ENCODE data around the gene LCMT2. TPM values are rescaled to one million over a fixed set of nuclear protein-coding genes. Genes with fewer than 3 reads are reported as not detected.

Gene LCMT2
- total RNA-seq, 8 experiments from 2014 or later, result 3.9 to 11.4 (median 8.5) TPM

DNA sequence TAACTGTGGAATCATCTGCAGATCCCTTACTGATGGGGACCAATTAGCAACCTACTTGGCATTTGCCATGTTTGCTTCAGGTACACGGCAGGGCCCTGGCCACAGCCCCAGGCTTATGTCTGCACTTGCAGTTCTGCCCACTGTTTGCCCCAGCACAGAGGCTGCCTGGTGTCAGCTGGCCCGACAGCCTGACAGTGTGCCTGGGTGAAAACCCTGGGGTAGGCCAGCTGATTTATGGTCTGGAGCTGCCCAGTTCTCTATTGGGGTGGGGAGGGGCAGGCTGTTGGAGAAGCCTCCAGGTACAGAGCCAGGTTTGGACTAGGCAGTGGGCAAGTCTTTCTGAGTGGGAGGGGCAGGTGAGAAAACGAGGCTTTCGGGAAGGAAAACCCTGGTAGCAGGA lies 52.5 kb downstream of the LCMT2 start:
- no peak overlapping the region for H3K4me3 ChIP-seq
- in situ Hi-C loops (cut with MboI; ENCODE audit: low pct_unique_long_range_greater_than_20kb in 2 of 9, low sequenced_read_pairs in 9 of 9, unreplicated experiment in 9 of 9), result loop anchor here in 3 of 9 experiments (5.0 to 25.0 kb wide), 3 partner anchors 51 to 591 kb away; partner anchors contain the start of gene CCNDBP1 (in 2 of the 3)
- no peaks in the 10 kb centered on the region for H3K4me1 ChIP-seq (replicated peaks in 1 of 2)
- ATAC-seq (replicated peaks in 6 of 8), result no peak
- no peak overlapping the region for H3K27ac ChIP-seq
- WGBS, 10 experiments, result 17 to 83% (median 63%) methylated on average over 1 to 3 of the region's 4 CpGs; no CpG with 5 or more reads in 7 of the 10 experiments

DNA sequence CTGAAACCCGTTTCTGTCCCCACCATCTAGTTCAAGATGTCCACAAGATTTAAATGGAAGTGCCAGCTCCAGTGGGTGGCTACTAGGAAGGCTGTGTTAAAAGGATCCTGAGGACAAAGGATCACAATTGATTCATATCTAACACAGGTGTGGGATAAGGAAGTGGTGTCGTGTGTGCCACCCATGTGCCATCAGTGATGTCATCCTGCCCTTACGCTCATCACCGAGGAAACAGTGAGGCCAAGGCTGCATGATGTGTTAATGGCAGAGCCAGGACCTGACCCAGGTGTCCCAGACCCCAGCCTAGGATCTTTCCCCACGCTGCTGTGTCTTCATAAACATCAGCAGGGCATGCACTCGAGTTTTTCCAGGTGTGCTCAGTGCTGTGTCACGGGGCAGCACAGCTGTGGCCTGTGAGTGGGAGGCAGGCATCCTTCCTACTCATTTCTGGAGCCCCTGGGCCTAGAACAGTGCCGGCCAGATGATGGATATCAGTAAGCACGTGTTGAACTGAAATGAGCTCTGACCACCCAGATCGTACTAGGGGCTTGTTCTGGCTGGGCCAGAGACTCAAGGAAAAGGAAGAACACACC lies 53.0 kb downstream of the LCMT2 start:
- 47 to 92% (median 71%) methylated on average over 1 to 4 of the region's 10 CpGs; no CpG with 5 or more reads in 4 of the 10 experiments for WGBS, 10 experiments
- no peak overlapping the region for H3K27ac ChIP-seq
- no peak for ATAC-seq (replicated peaks in 6 of 8)
- H3K4me3 ChIP-seq, result no peak overlapping the region
- in situ Hi-C loops (cut with MboI; ENCODE audit: low pct_unique_long_range_greater_than_20kb in 2 of 9, low sequenced_read_pairs in 9 of 9, unreplicated experiment in 9 of 9), result loop anchor here in 3 of 9 experiments (5.0 to 25.0 kb wide), 3 partner anchors 50 to 590 kb away; partner anchors contain the start of gene CCNDBP1 (in 2 of the 3)
- H3K4me1 ChIP-seq (replicated peaks in 1 of 2), result no peaks in the 10 kb centered on the region

DNA sequence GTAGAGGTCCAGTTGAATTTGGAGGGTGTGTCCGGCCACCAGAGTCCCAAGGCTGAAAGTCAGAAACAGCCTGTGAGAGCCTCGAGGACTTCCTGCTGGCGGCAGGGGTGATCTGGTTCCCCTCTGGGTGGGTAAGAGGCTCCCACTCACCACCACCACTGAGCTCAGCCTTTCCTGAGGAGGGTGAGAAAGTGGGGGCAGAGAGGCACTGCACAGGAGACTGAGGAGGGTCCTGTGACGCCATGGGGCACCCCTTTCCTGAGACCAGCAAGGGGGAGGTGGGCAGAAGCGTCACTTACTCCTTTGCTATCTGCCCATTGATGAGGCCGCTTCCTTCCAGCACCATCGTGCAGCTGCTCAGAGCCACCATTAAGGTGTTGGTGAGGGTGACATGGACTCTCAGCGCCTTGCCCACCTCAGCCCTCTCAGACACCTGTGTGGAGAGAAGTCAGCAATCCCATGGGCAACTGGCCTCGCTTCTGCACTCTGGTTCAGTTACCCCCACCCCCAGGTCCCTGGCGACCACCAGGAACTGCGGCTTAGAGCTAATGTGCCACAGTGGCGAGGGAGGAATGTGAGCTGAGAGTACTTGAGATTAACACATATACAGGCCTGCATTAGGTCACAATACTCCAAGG lies 53.7 kb downstream of the LCMT2 start:
- WGBS, 10 experiments, result 33 to 92% (median 75%) methylated on average over 1 to 8 of the region's 12 CpGs; no CpG with 5 or more reads in 4 of the 10 experiments
- no peaks in the 10 kb centered on the region for H3K4me1 ChIP-seq (replicated peaks in 1 of 2)
- no peak overlapping the region for H3K27ac ChIP-seq
- ATAC-seq (replicated peaks in 6 of 8), result no peak
- in situ Hi-C loops (cut with MboI; ENCODE audit: low pct_unique_long_range_greater_than_20kb in 2 of 9, low sequenced_read_pairs in 9 of 9, unreplicated experiment in 9 of 9), result loop anchor here in 3 of 9 experiments (5.0 to 25.0 kb wide), 3 partner anchors 49 to 589 kb away; partner anchors contain the start of gene CCNDBP1 (in 2 of the 3)
- no peak overlapping the region for H3K4me3 ChIP-seq

DNA sequence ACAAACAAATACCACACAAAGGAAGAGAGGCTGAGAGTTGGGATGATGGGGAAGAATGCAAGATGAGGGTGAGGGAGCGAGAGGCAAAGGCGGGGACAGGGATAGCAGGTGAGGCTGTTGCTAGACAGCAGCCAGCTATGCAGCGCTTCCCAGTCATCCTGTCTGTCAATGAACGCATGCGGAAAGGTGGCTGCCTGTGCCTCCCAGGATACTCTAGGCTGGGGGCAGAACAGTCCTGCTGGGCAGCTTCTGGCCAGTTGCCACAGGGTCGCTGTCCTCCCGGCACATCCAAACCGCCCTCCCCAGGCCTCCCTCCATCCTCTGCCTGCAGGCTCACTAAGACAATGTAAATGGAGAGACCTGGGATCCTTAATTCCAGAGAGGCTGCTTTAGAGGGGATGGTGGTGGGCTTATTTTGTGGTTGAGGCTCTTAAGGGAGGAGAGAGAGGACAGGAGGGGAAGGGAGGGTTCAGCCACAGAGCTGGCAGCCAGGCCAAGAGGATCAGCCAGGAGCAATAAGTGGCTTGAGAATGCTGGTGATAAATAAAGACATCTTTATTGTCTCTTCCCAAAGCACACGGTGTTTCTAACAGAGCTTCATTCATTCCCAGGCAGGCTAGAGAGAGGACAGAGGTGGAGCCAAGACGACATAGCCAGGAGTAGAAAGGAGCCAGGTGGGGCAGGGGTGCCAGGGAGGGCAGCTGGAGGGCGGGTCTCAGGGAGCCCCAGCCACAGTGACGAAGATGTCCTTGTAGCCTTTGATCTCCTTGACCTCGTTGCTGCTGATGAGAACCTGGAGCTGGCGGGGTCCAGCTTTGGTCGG lies 54.4 kb downstream of the LCMT2 start:
- peak in 1 of 8 experiments; percentile 55 for ATAC-seq (replicated peaks in 6 of 8)
- WGBS, 10 experiments, result 0 to 85% (median 40%) methylated on average over 1 to 9 of the region's 15 CpGs; no CpG with 5 or more reads in 3 of the 10 experiments
- Histone ChIP-seq H3K4me1 (replicated peaks in 1 of 2) (no peaks in the 10 kb centered on the region), H3K27ac (no peak overlapping the region), H3K4me3 (no peak overlapping the region)
- in situ Hi-C loops (cut with MboI; ENCODE audit: low pct_unique_long_range_greater_than_20kb in 2 of 9, low sequenced_read_pairs in 9 of 9, unreplicated experiment in 9 of 9), result loop anchor here in 3 of 9 experiments (5.0 to 25.0 kb wide), 3 partner anchors 49 to 589 kb away; partner anchors contain the start of gene CCNDBP1 (in 2 of the 3)

DNA sequence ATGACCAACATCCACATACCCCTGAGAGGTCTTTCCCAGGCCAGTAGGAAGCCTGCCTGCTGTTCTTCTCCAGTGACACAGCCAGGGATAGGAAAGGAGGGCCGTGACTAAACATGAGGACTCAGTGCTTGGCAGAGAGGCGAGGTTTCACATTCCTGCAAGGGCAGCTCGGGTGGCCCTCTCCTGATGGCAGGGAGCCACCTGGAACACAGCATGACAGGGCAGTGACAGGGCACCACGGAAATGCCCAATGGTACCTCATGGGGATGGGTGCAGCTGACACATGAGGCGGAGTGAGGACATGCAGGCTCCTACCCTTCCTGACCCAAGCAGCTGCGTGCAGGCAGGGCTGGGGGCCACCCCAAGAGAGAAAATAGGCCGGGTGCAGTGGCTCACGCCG lies 56.2 kb downstream of the LCMT2 start:
- no peak for ATAC-seq (replicated peaks in 6 of 8)
- Histone ChIP-seq H3K4me1 (replicated peaks in 1 of 2) (no peaks in the 10 kb centered on the region), H3K4me3 (no peak overlapping the region), H3K27ac (no peak overlapping the region)
- in situ Hi-C loops (cut with MboI; ENCODE audit: low pct_unique_long_range_greater_than_20kb in 2 of 9, low sequenced_read_pairs in 9 of 9, unreplicated experiment in 9 of 9), result no loop called here
- WGBS, 10 experiments, result 20 to 100% (median 74%) methylated on average over 1 to 6 of the region's 9 CpGs; no CpG with 5 or more reads in 2 of the 10 experiments

Other genes with a start within 250 kb of the LCMT2 start
- gene UBR1, start 224.5 kb downstream of the LCMT2 start, total RNA-seq, result 10 to 100 TPM; 26.3 to 49.0 (median 36.4) TPM
- 10 to 100 TPM in 3 of 8 experiments, 1 to 10 TPM in 5; 7.3 to 14.8 (median 9.6) TPM for gene TMEM62, start 197.0 kb downstream of the LCMT2 start, total RNA-seq
- 10 to 100 TPM; 21.2 to 62.7 (median 33.3) TPM for gene CCNDBP1, start 145.2 kb downstream of the LCMT2 start, total RNA-seq
- gene EPB42, start 109.6 kb downstream of the LCMT2 start, total RNA-seq, result under 1 TPM in 3 of 8 experiments, not detected in 5; 0.17 to 0.81 (median 0.27) TPM
- gene TGM5, start 63.6 kb downstream of the LCMT2 start, total RNA-seq, result 1 to 10 TPM in 1 of 8 experiments, under 1 TPM in 1, not detected in 6; 0.33 to 4.4 TPM
- under 1 TPM in 1 of 8 experiments, not detected in 7; 0.62 TPM for gene TGM7, start 28.3 kb downstream of the LCMT2 start, total RNA-seq
- 10 to 100 TPM; 19.9 to 58.8 (median 24.2) TPM for gene ZSCAN29, start 40.5 kb upstream of the LCMT2 start, total RNA-seq
- 10 to 100 TPM in 3 of 8 experiments, 1 to 10 TPM in 5; 4.9 to 30.4 (median 8.5) TPM for gene TUBGCP4, start 40.5 kb upstream of the LCMT2 start, total RNA-seq
- 10 to 100 TPM; 37.3 to 93.1 (median 84.8) TPM for gene TP53BP1, start 162.6 kb upstream of the LCMT2 start, total RNA-seq
- 10 to 100 TPM in 7 of 8 experiments, 1 to 10 TPM in 1; 8.4 to 71.1 (median 32.7) TPM for gene MAP1A, start 187.0 kb upstream of the LCMT2 start, total RNA-seq